Activated T-cell treated with anti-CD3 and anti-CD28 coated beads for 48 hours (primary cell): Measurements from ENCODE around the gene ETS1.

Source experiments
- DNase-seq: peaks from one replicate; pipeline ENCODE4 v3.0.0-alpha.2; 2020; ENCODE audit warnings: low read depth

The ETS1 gene

DNA sequence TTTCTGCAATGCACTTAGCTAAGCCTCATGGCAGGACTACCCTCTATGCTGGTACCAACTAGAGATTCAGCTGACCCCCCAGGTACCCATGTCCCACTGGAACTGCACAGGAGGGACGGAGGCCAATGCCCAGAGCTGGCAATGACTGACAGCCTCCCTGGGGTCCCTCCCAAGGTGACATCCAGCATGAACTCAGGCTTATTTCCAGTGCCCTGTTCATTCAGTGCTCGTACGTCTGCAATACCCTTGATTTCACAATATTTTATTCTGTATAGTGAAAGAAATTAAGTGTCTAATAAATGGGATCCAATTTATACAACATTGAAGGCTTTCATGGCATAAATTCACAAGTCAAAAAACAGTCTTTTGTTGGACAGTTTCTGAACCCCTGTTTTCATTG lies 20.2 kb downstream of the ETS1 start:
- no peak for DNase-seq

DNA sequence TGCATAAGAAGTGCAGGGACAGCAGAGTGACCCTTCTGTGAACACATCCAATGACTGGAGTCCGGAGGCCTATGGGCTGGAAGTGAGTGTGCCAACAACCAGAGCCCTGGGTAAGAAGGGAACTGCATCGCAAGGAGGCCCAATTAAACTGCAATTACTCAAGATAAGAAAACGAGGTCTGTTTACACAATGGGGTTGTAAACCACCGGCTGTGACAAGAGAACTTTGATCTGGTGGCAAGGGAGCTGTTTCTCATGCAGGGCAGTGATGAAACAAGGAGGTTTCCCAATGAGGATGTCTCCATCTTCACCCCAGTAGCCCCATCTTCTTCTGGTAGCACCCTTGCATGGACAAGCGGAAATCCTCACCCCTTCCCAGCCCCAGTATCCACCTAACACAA lies 21.5 kb downstream of the ETS1 start:
- DNase-seq: no peak

DNA sequence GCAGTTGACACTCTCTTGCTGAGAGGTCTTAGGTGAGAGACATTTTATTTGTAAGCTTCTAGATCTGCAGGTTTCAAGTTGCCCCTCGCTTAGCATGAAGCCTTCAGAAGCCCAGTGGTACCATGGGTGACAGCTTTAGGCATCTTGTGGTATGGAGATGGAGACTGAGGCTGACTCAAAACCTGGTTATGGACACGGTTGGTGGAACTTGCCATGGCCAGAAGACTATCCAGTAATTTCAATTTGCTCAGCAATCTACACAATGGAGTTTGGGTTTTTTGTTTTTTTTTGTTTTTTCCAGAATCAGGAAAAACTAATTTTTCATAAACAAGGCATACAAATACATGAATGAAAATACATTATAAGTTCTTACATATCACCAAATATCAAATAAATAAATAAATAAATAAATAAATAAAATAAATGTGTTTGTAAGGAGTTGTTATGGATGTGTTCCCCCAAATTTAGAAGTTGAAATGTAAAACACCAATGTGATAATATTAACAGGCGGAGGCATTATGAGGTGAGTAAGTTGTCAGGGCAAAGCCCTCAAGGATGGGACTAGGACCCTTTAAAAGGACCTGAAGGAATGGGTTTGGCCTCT lies 22.6 kb downstream of the ETS1 start:
- DNase-seq: no peak

DNA sequence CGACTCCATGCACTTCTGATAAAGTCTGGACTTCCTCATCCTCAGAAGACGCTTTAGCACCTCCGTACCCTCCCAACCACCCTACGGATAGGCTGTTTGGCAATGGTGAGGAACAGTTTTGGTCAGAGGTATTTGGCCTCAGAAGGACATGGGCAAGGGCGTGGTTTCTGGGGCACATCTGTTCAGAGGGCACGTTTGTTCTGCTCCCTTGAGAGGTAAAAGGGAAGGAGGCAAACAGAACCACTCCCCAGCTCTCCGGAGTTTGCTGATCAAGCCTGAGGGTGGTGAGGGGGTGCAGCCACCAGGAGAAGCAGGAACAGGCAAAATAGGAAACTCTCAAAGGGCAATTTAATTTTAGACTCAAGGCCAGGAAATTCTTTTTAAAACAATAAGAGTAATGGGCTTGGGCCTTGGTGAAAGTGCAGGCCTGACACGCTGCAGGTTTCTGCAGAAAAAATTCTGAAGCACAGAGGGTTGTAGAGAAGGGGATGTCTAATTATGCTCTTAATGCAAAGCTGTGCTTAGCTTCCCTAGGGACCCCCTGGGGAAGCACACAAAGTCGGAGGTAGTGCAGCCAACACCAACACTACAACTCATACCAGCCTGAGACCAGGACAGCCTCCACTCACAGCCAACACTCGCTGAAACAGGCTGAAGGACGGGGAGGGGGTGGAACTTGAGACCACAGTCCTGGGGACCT lies 23.3 kb downstream of the ETS1 start:
- DNase-seq: no peak

DNA sequence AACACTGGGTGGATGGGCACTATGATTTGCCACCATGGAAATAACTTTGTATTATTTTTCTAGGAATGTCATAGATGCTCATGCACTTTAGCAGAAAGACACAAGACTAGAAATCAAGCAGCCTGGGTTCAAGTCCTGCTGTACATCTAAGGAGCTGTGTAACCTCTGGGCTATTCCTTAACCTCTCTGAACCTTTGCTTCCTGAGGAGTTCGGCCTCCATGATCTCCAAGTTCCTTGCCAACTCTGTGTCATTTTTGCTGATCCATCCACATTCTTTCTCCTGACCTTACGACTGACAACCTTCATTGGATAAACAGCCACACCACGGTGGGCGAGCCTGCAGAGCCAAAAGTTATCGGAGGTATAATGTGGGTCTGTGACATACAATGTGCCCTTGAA lies 24.1 kb downstream of the ETS1 start:
- no peak for DNase-seq

DNA sequence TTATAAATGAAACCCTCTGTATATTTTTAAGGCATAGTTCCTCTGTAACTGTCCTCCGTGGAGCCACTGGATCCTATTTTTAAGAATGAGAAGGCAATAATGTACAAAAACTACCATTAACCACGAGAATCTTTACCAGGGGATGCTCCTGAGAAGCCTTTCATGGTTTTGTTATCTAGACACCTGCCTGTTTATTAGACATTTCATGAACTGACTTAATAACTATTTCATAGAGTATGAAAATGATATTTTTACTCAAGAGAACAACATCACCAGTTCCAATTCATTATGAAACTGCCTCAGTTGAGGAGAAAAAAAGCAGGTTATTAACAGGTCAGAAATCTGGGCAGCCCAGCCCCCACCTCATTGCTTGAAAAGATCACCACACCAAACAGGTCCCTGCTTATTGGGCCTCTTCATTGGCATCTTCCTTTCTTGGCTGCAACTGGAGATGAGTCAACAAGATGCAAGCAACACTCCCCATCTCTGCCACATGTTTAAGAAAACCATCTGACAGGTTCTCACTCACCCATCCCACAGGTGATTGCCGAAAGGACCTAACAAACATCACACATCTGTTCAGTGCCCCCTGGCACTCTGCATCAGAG lies 27.8 kb downstream of the ETS1 start:
- no peak for DNase-seq

DNA sequence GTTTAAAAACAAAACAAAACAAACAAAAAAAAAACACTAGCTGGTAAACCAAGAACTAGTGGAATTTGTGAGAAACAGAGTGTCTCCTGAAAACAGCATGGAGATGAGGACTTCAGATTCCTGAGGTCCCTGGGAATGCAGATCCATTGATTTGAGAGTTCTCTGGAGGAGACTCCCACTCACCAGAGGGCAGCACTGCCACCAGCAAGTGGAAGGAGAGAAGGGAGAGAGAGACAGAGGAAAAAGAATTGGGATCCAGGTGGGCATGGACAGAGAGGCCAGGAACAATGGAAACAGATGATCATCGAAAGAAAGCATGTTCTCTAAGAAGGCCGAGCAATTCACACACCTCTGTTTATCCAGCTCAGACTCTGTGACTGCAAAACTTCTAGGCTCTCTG lies 31.8 kb downstream of the ETS1 start:
- DNase-seq: no peak

DNA sequence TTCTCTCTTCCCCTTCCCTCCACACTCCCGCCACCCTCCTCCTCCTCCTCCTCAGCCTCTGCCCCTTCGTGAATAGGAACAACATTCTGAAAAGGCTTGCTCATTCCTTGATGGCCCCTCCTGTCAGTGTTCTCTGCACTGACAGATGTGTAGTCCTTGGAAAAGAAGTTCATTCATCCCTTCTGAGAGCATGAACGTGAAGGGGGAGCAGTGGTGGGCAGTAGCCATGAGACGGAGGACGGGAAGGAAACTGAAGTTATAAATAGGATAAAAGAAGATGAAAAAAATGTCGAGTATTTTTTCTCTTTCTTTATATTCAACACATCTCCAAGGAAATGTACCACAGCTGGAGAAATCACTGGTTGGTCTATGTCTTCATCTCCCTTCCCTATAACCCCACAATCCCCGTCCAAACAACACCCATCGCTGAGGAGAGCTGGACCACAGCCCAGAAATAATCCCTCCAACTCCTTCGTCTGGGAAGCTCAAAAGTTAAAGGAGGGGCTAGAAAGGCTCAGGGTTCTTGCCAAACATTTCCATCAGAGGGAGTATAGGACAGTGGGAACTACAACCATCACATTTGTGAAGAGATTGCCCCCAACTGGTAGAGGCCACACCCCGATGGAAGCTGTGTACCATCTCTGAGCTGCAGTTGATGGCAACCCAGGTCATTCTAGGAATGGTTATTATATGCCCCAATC lies 33.5 kb downstream of the ETS1 start:
- no peak for DNase-seq

DNA sequence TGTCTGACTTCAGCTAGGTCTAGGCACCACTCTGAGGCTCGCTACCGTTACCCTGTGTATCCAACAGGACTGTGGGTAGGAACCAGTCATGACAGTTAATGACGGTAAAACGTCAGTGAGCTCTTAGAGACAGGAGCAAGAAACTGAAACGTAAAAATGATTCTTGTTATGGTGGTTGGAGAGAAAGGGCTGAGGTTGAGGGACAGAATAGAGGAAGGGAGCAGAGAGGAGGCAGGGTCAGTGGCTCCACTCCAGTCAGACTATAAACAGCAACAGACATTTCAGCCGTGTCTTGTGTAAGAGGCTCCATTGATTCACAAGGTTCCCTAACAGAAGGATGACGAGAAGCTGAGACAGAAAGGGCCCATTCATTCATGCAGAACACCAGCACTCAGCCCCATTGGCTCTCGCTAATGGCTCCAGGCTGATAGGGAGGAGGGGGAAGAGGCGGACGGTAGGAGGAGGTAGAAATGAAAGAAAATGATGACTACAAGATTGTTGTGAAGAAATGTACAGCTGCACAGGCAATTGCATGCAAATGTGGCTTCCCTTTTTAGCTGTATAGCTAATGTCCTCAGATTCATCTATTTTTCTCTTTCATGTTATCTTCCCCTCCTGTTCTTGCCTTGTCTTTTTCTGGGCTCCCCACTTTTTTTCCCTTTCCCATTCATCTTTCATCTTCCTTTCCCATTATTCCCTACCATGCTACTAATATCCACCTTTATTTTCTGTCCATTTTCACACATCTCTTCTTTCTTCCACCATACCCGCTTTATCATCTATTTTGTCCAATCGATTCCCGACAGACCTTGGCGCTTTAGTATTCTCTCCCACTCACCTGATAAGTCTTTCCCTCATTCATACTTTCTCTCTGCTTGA lies 34.3 kb downstream of the ETS1 start:
- DNase-seq: no peak

DNA sequence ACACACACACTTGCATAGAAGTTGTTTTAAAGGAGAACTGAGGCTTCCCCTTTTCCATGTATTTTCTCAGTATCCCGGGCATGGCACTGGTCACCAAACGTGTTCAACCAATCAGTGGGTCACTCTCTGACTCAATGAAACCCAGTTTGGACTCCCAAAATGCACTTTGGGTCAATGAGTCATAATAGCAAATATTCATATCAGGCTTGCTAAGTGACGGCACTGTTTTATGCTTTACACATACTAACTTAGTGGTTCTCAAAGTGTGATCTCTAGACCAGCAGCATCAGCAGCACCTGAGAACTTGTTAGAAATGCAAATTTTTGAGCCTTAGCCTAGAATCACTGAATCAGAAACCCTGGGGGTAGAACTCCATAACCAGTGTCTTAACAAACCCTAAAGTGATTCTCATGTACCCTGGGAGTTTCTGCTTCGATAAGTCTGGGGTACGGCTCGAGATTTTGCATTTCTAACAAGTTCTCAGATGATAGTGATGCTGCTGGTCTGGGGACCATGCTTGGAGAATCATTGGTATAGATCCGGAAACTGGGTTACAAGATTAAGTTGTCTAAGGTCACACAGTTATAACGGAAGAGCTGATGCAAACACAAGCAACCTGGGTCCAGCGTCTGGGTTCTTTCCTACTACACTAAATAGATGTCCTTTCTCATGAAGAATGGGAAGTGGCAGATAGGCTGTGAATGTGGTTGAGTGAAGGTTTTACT lies 35.6 kb downstream of the ETS1 start:
- no peak for DNase-seq

DNA sequence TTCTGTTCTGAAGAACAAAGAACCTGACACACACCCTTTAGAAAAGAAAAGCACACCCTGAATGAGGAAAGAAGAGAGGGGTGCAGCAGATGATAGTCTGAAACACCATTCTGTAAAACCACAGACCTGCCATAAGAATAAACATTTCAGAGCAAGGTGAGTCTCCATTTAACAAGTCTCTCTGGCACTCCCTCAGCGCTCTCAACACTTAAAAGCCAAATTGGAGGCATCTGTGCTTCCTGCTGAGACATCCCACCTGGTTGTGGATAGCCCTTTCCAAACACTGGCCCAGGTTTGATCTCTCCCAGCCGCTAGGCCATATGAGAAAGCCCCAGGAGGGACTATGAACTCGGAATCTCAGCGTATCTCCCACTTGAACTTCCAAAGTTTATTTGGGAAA lies 36.3 kb downstream of the ETS1 start:
- DNase-seq: no peak

DNA sequence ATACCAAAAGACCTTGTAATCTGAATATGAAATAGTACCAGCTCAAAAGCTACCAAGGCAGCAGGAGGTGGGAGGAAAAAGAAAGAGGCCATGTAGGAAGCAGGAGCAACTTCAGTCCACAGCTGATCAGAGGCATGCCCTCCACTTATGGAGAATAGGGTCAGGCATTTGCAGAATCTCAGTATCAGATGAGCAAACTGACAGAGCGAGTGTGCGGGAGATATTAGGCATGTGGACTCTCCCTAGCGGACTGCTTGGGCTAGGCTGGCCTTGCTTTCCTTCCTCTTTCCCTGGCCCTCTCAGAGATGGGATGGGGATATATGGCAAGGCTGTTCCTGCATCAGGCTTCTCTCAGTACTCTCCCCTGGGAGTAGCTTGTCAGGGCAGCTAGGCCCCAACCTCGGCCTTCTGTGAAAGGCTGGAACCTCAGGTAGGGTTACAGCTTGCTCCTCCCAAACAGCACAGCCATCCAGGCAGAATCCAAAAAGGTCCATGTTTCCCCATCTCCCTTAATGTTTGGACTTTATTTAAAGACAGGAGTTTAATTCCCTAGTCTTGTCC lies 37.0 kb downstream of the ETS1 start:
- no peak for DNase-seq

DNA sequence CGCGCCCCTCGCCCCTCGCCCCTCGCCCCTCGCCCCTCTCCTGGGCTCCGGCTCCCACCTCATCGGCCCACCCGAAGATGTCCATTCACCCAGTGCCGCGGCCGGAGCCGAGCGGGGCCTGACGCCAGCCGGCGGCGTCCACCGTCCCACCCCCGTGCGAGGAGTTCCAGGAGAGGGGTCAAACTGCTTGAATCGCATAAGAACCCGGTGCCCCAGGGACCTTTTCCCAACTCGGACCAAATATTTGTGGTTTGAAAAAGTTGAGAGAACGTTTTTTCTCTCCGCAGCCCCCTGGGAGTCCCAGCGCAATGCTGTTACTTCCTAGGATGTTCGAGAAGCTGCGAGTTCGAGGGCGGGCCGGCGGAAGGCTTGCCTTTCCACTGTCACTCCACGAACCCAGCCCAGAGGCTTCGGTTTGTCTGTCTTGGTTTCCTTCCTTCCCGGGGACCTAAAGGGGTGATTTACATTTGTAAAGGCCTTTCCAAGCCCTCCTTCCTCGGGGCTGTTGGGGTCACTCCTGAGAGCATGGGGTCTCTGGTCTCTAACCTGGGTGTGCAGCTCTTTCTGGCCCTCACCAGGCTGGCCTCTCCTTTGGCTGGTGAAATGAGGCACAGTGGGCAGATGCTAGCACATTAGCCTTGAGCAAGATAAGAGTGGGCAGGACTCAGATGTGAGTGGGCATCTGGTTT lies 38.0 kb downstream of the ETS1 start:
- no peak for DNase-seq

DNA sequence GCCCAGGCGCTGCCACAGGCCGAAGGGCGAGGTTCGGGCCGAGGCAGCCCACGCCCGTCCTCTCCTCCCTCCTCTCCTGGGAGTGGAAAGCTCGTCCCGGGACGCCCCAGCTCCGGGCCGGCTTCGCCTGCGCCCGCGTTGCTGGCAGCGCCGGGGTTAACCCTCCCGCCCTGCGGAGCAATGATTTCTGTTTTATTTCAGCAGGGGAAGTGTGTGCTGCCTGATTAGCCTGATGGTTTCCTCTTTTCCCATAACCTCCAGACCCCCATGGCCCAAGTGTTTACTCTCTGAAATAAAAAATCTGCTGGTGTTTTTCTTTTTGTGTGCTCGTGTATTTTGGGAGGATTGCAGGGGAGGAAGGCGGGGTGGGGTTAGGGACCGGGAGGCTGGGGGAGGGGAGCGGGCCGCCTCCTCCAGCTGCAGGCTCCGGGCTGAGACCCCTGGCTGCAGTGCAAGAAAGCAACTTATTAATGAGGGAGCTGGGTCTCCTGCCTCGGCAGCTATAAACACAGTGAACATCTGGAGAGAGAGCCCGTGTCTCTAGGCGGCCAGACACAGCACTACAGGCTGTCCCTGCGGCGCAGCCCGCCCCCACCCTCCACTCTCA lies 38.6 kb downstream of the ETS1 start:
- DNase-seq: no peak

DNA sequence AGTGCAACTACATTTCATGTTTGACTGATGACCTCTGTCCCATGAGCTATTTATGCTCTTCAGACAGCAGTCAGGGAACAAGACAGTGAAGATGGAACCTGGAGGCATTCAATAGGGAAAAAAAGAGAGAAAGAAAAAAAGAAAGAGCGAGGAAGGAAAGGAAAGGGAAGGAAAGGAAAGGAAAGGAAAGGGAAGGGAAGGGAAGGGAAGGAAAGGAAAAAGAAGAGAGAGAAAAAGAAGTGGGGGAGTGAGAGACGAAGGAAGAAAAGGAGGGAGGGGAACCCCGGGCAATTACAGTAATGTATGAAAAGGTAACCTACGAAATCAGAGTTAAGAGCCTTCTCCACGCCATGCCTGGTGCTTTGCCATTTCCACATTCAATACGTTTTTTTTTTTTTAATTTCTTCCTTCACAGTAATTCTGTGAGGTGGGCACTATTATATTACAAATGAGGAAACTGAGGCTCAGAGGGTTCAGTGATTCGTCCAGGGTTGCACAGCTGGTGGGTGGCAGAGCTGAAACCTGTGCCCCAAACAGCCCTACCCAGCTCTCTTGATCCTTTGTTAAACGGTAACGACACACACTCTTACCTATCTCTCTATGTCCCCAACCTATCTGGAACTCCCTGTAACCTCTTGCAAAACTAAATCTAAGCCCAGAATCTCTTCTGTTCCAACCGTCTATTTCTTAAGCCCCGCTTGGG lies 39.3 kb downstream of the ETS1 start:
- DNase-seq: no peak

DNA sequence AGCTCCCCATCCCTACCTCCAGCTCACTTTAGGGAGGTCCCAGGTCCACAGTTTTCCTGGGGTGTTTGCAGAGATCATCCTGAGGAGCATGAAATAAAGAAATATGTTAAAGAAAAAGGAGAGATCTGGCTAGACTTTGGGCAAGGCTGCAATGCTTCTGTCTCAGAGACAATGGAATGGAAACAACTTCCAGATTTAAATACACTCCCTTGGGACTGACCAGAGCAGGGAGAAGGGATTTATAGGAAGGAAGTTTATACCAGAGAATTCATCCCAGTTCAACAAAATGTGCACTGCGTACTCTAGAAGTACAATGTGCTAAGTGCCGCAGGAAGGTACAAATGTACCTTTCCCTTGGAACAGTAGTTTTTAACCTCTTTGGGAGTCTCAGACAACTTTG lies 40.4 kb downstream of the ETS1 start:
- DNase-seq: no peak

DNA sequence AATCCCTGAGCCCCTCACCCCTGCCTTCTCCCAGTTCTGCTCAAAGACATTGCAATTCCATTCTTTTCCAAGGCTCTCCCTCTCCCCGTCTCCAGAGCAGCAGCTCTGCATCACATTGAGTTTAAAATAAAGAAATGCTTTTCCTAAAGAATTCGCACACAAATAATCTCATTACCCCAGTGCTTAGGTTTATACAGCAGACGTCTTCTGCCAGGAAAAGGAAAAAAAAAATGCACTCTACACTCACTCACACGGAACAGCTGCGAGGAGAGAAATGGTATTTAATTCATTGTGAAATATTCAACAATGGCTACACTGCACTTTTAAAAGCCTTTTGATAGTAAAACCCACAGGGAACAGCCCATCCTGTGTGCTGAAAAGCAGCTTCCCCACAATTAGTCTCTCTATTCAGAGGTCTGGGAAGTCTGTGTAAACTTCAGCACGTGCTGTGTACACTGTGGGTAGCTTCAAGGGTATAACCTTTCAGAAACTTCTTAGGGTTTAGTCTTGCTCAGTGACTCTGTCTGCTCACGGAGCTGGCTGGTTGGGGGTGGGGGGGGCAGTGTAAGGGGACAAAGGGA lies 42.8 kb downstream of the ETS1 start:
- DNase-seq: no peak

DNA sequence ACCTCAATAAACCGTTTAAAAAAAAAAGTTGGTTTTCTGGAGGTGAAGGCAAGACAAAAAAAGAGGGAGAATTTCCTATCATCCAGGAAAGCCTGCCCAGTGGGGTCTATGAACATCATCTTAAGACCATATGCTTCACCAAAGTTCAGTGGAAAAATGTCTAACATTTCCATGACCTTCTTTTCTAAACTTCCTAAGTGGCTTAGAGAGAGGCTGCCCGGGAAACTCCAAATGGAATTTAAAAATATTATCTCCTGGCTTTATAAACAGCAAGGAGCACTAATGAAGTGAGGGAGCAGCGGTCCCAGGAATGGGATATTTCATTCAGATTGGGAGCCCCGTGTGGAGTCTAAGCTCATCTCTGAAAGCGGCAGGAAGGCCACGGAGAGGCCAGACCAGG lies 46.9 kb downstream of the ETS1 start:
- DNase-seq: no peak

DNA sequence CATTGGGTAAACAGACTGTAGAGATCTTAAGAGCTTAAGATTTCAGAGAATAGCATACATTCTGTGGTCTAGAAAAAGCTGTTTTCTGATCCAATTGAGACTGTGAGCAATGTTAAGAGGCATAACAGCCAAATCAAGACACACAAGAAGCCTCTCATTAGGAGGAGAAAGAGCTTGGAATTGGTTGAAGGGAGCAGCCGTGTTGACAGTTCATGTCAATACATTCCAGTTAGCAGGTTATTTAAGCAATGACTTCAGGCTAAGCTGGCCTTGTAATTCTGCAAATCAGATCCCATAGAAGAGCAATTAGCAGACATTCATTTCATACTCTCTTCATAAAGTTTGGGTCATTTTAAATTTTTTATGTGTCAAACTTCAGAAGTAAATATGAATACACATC lies 50.9 kb downstream of the ETS1 start:
- no peak for DNase-seq
